Activated naive CD4-positive, alpha-beta T cell (primary cell): ENCODE results near the gene KANSL1.
"Not testable (repeated sequence)": the region's sequence is repeated elsewhere in the genome, so short reads cannot be mapped to it uniquely, and the experiment has no call there.

Experiments
- DNase-seq, 4 experiments: peaks; one replicate each; lab custom pipeline; 2025; lab: John Stamatoyannopoulos, UW

KANSL1 gene

DNA sequence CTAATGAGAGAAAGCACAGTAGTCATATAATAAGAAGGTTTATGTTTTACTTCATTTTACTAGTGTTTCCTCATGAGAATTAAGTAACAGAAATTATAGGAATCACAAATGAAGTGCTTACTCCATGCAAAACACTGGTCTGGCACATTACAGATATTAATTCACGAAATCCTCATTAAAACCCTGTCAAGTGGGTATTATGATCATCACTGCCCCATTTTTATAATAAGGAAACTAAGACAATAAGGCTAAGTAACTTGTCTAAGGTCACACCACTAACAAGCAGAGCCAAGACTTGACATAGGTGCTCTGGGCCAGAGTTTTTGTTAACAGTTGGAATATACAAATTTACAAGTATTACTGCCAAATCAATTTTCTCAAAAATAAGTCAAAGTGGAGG is 83.0 kb downstream of the KANSL1 start:
- no peak for DNase-seq

DNA sequence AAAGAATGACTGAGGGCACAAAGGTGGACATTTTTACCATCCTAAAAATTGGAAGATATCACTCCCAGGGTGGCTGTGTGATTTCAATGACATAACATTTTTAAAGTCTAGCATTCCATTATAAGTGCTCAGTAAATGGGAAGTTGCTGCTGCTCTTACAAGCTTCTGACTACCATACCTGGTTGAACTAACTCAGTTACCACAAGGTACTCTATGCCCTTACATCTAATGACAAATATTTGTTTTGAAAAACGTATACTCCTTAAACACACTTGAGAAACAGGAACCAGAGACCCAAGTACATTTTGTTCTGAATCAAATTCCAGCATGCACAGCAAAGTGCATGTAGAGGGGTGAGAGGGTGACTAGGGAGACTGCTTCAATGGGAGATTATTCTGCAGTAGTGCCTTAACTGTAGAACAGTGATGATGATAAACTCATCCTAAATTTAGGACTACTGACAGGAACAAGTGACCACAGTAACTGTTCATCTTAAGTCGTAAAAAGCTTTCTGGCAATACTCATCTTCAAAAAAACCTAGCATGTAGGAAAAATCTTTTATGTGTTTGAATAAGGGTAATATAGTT is 83.5 kb downstream of the KANSL1 start:
- DNase-seq, result no peak

DNA sequence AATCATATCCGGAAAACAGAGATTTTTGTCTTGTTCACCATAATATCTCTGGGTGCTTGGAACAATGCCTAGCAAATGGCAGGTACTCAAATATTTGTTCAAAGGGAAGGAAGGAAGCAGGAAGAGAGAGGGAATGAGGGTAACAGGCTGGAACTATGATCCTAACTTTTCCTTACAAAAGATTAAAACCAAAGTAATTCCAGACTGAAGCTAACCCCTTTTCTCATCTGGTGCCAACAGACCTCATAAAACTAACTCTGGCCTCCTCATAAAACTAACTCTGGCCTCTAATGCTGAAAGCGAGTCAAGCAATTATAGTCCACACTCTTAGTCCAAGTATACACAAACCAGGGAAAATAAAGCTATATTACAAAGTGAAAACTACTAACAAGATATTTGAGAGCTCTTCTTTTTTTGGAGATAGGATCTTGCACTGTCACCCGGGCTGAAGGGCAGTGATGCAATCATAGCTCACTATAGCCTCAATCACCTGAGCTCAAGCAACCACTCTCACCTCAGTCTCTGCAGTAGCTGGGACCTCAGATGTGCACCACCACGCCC is 84.6 kb downstream of the KANSL1 start:
- no peak for DNase-seq

DNA sequence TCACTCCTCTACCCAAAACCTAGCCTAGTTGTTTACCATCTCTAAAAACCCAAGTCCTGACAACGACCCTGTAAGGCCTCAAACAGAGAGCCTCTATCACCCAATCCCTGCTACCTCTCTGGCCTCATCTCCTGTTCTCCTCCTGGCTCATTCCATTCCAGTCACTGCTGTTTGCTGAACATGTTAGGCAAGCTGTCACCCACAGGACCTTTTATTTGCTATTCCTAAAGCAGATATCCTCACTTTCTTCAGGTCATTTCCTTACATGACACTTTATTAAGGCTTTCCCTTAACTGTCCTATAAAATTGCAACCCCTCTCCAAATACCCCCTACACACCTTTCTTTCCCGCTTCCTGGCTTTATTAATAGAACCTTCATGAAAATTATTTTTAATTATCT is 85.1 kb downstream of the KANSL1 start:
- DNase-seq, result no peak

DNA sequence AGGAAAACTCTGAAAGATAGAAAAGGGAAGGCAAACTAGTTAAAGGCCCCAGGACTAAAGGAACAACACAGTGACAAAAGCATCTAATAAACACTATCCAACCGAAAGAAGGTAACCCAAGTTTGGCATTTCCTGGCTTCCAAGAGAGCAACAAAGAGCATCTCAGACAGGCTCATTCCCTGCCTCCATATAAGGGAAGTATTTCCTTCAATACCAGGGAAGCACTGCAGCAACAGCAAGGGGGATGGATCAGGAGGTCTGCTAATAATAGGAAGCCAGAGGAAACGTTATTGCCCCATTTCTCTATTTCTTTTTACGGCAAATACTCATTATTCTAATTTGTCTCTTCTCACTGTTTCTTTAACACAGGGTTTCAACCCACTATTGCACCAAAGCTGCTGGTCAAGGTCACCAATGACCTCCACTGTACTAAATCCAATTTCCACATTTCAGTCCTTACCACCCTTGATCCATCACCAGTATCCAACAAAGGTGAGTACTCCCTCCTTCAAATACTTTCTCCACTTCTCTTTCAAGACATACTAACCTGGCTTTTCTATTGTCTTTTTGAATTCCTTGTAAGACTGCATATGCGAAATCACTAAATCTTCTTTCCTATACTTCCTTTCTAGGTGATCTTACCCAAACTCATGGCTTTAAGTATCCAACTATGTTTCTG is 86.1 kb downstream of the KANSL1 start:
- DNase-seq, result no peak

DNA sequence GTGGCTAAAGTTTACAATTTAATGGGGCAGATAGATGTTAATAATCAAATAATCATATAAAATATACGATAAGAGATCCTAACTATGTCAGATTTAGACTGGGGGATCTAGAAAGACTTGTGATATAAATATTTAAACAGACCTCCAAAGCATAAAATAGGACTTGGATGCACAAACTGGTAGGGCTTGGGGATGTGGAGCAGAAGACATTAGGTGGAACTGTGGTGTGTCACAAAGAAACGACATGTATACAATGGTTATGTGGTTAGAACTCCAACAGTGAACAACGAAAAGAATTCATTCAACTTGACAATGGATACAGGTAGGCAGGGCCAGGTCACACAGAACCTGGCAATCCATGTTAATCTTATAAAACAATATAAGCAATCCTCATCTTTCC is 90.4 kb downstream of the KANSL1 start:
- DNase-seq, result not testable (repeated sequence)

DNA sequence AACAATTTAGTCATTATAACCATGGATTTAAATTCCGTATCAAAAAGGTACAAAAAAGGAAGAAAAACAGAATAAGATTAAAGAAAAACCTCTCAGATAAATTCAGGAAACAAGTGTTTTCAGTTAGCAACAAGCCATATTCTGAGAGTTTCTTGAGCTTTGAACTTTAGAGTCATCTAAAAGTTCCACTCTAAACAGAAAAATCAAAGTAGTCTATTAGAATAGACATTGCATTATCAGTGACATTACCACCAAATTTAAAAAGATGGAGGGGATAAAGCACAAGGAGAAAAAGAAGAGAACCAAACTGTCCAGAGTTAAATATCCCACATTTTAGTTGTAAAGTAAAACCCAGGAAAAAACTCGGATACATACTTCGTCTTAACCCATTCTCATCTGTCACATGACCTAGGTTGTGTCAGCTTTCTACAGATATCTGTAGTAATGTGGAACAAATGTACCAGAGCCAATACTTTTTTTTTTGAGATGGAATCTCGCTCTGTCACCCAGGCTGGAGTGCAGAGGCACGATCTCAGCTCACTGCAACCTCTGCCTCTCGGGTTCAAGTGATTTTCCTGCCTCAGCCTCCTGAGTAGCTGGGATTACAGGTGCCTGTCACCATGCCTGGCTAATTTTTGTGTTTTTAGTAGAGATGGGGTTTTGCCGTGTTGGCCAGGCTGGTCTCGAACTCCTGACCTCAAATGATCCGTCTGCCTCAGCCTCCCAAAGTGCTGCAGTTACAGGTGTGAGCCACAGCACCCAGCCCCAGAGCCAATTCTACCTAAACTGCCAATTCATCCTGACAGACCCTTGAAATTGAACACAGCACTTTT is 91.2 kb downstream of the KANSL1 start:
- not testable (repeated sequence) for DNase-seq

DNA sequence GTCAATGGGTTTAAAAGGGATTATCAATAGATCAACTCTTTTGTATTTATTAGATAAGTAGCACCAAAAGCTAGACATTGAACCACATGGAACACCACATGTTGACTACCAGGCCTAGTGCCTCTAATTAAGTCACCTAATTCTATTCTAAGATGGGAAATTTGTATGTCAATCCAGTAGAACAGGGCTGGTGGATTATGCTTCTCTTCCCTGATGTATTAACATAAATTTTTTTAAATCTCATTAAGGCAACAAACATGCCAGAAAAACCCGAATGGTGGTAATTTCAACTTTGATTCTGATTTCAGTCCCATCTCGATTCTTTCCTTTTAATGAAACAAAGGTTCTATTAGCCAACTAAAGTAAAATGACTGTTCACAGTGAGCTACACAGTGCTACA is 92.6 kb downstream of the KANSL1 start:
- DNase-seq, result no peak

DNA sequence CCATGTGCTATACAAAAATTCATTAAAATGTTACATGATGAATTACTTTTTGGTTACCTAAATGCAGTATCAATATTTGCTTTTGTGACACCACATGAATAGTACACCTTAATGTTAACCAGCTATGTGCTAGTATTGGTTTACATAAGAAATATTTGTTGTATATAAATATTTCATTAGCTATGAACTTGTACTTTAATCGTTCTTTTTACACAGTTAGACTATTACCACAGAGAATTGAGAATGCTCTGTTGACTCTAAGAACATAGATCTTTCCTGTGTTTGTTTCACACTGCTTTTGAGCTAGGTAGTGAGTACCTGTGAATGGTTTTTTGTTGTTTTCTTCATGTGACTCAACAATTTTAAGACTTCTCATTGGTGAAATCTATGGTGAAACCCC is 93.4 kb downstream of the KANSL1 start:
- DNase-seq, result no peak

DNA sequence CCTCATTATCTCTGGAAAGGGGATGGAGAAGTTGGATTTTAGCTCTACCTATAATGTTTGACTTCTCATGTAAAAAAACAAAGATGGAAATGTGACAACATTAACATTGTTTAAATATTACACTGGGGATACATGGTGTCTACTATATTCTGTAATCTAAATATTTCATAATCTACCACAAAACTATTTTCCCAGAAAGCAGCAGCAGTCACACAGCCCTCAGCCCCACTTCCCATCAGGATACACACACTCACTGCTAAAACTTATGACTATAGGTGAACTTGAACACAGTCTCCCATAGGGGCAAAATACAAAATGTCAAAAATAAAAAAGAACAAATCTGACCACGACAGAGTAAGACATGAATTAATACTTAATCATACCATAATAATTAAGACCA is 95.7 kb downstream of the KANSL1 start:
- no peak for DNase-seq

DNA sequence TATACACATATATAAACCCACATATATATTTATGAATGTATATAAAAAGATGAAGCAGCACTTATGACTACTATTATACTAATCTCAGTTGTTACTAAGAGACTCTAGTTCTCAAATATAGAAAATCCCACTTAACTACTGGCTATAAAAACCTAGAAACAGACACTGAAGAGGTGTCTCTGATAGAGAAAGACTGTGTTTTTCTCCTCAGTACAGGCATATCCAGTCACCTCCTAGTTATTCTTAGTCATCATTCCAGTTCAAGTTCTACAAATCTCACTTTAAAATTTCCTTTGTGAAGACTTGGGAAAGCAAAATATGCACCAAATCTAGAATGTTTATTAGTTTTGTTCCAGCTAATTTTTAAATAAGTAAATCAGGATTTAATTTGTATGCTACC is 100.2 kb downstream of the KANSL1 start:
- DNase-seq, result no peak

DNA sequence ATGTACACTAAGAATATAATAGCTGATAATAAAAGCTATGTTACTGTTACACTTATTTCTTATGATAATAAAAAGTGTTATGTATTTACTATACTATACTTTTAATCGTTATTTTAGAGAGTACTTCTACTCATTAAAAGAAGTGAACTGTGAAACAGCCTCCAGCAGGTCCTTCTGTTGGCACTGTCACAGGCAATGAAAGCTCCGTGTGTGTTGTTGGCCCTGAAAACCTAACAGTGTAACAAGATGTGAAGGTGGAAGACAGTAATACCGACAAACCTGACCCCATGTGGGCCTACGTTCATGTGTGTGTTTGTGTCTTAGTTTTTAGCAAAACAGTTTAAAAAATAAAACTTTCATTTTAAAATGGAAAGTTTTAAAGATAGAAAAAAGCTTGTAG is 102.4 kb downstream of the KANSL1 start:
- DNase-seq, result no peak

DNA sequence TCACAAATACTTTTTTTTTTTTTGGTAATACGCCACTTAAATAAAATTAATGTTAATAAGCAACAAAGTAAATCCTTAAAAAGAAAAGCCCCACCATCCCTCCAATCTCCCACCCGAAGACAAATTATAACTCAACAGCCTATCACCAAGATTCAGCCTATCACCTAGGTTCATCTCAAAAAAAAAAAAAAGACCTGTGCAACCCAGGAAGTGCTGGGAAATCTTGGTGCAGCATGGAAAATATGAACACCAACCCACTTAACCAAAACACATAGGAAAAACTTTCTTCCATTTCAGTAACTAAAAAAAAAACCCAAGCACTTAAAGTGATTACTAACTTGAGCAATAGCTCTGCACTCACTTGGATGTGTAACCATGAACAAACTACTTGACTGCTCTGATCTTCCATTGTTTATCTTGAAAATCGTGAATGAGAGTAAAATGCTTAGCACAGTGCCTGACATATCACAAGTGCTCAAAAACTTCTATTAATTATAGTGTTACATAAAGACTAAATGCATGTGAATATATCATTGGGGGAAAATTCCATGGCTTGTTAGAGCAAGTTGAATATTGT is 103.8 kb downstream of the KANSL1 start:
- DNase-seq, result no peak

DNA sequence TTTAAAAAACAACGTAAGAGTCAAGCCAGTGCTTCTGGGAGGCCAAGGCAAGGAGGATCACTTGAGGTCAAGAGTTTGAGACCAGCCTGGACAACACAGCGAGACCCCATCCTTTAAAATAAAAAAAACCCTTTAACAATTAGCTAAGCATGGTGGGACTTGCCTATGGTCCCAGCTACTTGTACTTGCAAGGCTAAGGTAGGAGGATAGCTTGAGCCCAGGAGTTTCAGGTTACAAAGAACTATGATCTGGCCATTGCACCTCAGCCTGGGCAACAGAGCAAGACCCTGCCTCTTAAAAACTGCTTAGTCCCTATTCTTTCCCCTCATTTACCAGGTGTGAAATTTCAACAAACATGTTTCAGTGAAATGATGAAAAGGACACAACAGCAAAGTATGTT is 104.6 kb downstream of the KANSL1 start:
- no peak for DNase-seq

DNA sequence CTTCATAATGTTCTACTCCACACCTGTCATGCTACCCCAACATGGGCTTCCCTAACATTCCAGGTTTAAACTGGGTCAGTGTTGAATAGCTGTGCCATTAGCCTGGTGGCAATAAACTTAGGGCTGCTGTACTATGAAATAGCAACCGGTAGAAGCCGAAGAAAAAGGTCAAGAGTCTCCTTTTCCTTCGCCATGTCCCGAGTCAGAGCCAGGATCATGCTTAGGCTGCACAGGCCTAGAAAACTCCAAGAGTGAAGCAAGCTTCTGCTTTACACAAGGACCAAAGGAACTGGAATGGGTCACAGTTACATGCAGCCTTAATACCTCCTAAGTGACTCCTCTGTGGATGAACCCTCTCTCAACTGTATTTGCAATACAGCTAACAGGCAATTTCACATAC is 105.4 kb downstream of the KANSL1 start:
- not testable (repeated sequence) for DNase-seq

DNA sequence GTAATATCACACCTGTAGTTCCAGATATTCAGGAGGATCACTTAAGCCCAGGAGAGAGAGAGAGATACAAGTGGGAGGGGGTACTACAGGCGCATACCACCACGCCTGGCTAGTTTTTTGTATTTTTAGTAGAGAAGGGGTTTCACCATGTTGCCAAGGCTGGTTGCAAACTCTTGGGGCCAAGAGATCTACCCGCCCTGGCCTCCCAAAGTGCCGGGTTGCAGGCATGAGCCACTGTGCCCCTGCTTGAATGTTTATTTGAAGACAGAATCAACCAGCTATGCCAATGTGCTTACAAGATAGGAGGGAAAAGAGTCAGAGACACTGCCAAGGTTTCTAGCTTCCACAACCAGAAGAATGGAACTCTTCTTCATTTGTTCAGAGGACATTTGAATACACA is 106.4 kb downstream of the KANSL1 start:
- no peak for DNase-seq

DNA sequence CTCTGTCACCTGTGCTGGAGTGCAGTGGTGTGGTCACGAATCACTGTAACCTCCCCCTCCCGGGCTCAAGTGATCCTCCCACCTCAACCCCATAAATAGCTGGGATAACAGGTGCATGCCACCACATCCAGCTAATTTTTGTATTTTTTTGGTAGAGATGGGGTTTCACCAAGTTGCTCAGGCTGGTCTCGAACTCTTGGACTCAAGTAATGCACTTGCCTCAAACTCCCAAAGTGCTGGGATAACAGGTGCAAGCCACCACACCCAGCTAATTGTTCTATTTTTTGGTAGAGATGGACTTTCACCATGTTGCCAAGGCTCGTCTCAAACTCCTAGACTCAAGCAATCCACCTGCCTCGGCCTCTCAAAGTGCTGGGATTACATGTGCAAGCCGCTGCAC is 107.7 kb downstream of the KANSL1 start:
- no peak for DNase-seq

DNA sequence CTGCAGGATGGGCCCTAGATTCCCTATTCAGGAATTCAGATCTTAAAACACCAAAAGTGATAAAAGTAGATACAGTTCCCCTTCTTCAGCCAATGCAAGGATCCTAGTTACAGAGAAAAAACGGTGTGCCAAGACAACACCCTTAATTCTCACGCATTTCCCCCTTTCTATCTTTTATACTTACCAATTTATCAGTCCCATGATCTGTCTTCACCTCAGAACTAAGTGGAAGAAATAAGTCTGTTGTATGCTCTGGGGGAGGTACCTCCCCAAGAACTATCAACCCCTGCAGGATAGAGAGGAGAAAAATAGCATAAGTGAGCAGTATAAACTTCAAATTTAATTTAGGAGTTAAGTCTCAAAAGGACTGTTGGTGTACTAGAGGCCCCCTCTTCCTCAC is 111.0 kb downstream of the KANSL1 start:
- no peak for DNase-seq

DNA sequence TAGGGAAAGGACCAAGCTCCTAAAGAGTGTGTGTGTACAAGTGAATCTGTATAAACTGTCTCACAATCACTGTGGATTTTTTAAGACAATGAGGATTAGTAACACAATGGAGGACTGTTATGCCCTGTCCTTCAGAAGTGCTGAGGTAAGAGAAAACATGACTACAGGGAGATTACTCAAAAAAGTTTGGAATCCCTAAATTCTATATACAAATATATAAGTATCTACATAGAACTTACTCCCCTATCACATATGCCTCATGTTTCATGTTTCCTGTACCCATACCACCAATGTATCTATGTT is 112.3 kb downstream of the KANSL1 start:
- DNase-seq, result no peak

DNA sequence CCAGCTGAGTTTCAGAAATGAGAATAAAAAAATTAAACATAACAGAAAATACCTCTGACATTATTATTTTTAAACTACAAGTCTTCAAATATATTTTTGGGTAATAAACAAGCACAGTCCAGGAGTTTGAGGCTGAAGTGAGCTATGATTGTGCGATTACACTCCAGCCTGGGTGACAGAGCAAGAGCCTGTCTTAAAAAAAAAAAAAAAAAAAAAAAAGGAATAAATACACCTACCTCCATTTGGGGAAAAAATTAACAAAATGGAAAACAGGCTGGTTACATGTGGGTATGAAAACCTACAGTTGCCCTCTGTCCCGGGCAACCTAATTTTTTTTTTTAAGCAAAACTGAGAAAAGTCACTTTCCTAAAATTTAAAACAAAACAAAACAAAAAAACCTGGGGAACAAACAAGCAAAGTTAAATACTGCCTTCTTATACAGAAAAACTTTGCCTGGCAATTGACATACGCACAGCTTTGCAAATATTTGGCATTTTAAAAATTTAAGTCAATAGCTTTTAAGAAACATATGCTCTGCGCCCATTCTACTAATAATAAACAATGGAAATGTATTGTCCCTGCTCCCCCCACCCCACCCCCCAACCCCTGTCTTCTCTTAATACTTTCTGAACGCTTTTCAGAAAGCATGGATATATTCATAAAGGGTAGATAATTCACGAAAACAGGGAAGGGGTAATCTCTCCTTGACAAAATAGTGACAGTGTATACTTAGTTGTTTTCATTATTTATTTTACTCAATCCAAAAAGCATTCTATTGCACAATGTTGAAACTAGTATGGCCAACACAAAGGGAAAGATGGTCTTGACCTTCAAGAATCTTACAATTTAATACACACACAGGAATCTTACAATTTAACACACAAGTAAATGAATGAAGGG is 112.9 kb downstream of the KANSL1 start:
- DNase-seq, result no peak

DNA sequence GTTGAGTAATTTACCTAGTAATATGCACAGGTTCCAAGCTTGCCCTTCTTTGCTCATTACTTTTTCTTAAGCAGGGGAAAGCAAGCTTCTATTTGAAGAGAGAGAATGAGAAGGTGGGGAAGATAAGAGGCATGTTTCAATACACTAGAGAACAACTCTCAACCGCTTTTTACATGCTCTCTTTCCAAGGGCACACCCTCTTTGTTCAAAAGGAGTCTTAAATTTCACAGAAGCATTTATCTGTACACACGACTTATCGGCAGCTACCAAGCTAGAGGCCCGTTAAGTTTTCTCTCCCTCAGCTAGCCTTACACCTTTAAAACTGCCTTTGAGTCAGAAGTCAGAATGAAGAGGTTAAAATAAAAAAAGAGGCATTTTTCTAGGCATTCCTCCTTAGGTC is 114.6 kb downstream of the KANSL1 start:
- no peak for DNase-seq

DNA sequence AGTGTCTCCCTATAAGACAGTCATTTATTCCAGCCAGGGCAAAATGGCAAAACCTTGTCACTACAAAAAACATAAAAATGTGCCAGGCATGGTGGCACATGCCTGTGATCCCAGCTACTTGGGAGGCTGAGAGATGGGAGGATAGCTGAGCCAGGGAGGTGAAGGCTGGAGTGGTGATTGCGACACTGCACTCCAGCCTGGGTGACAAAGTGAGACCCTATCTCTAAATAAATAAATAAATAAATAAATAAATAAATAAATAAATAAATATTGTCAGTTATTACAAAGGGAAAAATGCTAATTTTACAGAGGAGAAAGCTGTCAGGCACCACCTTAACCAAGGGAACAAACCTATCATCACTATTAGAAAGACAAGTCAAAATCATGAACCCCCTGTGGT is 118.7 kb downstream of the KANSL1 start:
- no peak for DNase-seq
